CD4-positive, alpha-beta T cell treated with Interleukin-15 for 4 hours (primary cell): ENCODE data around the gene MAP3K14.

ENCODE experiments used
- DNase-seq: peaks from one replicate; pipeline ENCODE4 v3.0.0-alpha.2; 2020; ENCODE audit warnings: low spot score

MAP3K14 gene

GRCh38 chr17:45338996-45339535 lies 22.2 kb upstream of the MAP3K14 start:
- DNase-seq: no peak

GRCh38 chr17:45338023-45338781 lies 21.4 kb upstream of the MAP3K14 start:
- DNase-seq: no peak

GRCh38 chr17:45336390-45337182 lies 19.8 kb upstream of the MAP3K14 start:
- DNase-seq: no peak

- DNase-seq: no peak
Observed at GRCh38 chr17:45335721-45336120, 18.9 kb upstream of the MAP3K14 start.

GRCh38 chr17:45334701-45335677 lies 18.2 kb upstream of the MAP3K14 start:
- DNase-seq: no peak

GRCh38 chr17:45334231-45334630 lies 17.4 kb upstream of the MAP3K14 start:
- DNase-seq: no peak

GRCh38 chr17:45333702-45334092 lies 16.9 kb upstream of the MAP3K14 start:
- DNase-seq: no peak

- no peak for DNase-seq
Observed at GRCh38 chr17:45332989-45333701, 16.3 kb upstream of the MAP3K14 start.

- no peak for DNase-seq
Observed at GRCh38 chr17:45332505-45332904, 15.7 kb upstream of the MAP3K14 start.

GRCh38 chr17:45326626-45327025 lies 9.8 kb upstream of the MAP3K14 start:
- no peak for DNase-seq

- no peak for DNase-seq
Observed at GRCh38 chr17:45325810-45326209, 9.0 kb upstream of the MAP3K14 start.

- no peak for DNase-seq
Observed at GRCh38 chr17:45324336-45324735, 7.5 kb upstream of the MAP3K14 start.

GRCh38 chr17:45322168-45322567 lies 5.3 kb upstream of the MAP3K14 start:
- no peak for DNase-seq

GRCh38 chr17:45320931-45321461 lies 4.2 kb upstream of the MAP3K14 start:
- DNase-seq: peak; percentile 35

- DNase-seq: no peak
Observed at GRCh38 chr17:45320349-45320930, 3.6 kb upstream of the MAP3K14 start.

GRCh38 chr17:45319239-45319703 lies 2.5 kb upstream of the MAP3K14 start:
- no peak for DNase-seq

GRCh38 chr17:45318561-45319230 lies 1.9 kb upstream of the MAP3K14 start:
- DNase-seq: no peak

- DNase-seq: peak; percentile 100
Observed at GRCh38 chr17:45317111-45317928, 500 bp upstream of the MAP3K14 start.
